Fibroblast of villous mesenchyme (primary cell): ENCODE measurements around the gene TNS1. TPM values are rescaled to one million over a fixed set of nuclear protein-coding genes. Genes with fewer than 3 reads are reported as not detected.

Experiments used
- DNase-seq: peaks from one replicate; pipeline ENCODE4 v3.0.0-alpha.2; 2010; ENCODE audit warnings: low read depth
- H3K4me3 ChIP-seq: 2 replicates; pipeline ENCODE4 v1.5.1; 2011; ENCODE audit warnings: low read depth, mild to moderate bottlenecking, low read length
- total RNA-seq: library from RNA; depleted of rRNA; stranded (reverse); fragments of >200 nt; gene quantifications from 2 replicates; pipeline ENCODE4 v1.2.3, GENCODE V29; 2012
- TF ChIP-seq, protein P1 (sequence below): IDR thresholded peaks from 2 replicates; pipeline ENCODE4 v1.5.1; 2012; ENCODE audit warnings: low read depth, mild to moderate bottlenecking, low read length; ENCODE audit not compliant: insufficient read depth

The TNS1 gene
- total RNA-seq, 1 donor, result 127 TPM

DNA sequence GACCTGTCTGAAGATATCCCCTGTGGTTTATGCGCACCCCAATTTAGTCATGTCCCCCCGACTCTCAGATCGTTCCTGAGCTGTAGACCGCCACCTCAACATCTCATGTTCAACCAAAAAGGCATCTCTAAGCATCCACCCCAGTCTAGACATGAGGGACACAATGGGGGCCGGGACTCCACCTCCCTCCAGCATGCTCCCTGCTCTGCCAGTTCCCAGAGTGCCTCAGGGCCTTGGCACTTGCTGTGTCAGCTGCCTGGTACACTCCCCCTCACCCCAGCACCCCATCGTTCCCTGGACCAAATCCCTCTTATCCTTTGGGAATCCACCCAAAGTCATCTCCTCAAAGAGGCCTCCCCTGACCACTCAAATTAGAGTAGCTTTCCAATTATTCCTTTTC is 22.2 kb downstream of the TNS1 start:
- TF ChIP-seq, protein P1, sequence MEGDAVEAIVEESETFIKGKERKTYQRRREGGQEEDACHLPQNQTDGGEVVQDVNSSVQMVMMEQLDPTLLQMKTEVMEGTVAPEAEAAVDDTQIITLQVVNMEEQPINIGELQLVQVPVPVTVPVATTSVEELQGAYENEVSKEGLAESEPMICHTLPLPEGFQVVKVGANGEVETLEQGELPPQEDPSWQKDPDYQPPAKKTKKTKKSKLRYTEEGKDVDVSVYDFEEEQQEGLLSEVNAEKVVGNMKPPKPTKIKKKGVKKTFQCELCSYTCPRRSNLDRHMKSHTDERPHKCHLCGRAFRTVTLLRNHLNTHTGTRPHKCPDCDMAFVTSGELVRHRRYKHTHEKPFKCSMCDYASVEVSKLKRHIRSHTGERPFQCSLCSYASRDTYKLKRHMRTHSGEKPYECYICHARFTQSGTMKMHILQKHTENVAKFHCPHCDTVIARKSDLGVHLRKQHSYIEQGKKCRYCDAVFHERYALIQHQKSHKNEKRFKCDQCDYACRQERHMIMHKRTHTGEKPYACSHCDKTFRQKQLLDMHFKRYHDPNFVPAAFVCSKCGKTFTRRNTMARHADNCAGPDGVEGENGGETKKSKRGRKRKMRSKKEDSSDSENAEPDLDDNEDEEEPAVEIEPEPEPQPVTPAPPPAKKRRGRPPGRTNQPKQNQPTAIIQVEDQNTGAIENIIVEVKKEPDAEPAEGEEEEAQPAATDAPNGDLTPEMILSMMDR, result no peak

GRCh38 chr2:217980036-217980435 is 22.8 kb downstream of the TNS1 start:
- no peak for DNase-seq
- TF ChIP-seq, protein P1, result no peak
- no peak overlapping the region for H3K4me3 ChIP-seq

More for the DNA sequence above, 22.2 kb downstream of the TNS1 start:
- no peak for DNase-seq
- no peak overlapping the region for H3K4me3 ChIP-seq

DNA sequence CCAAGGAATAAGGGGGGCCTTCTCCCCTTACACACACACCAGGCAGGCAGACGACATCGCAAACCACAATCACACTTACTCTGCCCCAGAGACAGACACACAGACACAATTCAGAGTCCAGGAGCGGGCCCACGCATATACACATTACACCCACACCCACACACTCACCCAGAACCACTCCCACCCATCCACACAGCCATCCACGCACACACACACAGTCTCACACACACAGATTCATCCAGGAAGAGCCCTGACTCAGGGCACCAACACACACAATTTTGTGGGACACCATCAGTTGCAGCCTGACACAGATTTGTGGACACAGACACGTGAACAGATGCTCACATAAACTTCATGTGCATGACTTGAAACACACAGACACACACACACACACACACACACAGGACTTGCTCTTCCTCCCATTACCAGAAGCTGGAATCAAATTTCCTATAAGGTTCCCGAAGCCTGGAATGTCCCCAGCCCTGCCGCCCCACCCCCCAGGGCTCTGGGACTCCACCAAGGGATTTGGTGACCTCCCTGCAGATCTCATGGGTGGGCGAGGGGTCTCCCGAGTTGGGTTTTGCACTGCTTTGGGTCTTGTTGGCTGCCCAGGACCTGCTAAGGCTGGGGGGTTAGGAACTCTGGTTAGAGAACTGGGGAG is 23.5 kb downstream of the TNS1 start:
- peak overlapping the region; percentile 53 for H3K4me3 ChIP-seq
- no peak for DNase-seq
- TF ChIP-seq, protein P1, result no peak

DNA sequence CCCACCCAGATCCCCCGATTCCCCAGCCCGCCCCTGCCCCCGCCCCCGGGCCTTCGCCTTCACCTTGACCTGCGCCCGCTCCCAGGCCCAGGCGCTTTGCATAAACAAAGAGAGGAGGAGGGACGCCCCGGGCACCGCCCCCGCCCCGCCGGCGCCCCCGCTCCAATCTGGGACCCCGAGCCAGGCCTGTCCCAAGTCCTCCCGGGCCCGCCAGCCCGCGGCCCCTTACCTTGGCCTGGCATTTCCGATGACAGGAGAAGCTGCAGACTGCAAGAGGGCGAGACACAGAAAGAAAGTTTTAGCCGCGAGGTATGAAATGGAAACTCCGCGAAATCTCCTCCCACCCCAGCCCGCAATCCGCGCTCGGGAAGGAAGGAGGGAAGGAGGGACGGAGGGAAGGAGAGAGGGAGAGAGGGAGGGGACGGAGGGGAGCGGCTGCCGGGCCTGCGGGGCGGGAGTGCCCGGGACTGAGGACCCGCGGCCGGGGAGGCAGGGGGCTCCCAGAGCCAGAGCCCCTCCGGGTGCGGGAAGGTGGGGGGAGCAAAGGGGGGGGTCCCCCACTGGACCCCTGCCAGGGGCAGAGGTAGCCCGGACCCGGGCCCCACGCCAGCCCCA is 24.2 kb downstream of the TNS1 start:
- TF ChIP-seq, protein P1, result no peak
- no peak for DNase-seq
- H3K4me3 ChIP-seq, result peak overlapping the region; percentile 53

DNA sequence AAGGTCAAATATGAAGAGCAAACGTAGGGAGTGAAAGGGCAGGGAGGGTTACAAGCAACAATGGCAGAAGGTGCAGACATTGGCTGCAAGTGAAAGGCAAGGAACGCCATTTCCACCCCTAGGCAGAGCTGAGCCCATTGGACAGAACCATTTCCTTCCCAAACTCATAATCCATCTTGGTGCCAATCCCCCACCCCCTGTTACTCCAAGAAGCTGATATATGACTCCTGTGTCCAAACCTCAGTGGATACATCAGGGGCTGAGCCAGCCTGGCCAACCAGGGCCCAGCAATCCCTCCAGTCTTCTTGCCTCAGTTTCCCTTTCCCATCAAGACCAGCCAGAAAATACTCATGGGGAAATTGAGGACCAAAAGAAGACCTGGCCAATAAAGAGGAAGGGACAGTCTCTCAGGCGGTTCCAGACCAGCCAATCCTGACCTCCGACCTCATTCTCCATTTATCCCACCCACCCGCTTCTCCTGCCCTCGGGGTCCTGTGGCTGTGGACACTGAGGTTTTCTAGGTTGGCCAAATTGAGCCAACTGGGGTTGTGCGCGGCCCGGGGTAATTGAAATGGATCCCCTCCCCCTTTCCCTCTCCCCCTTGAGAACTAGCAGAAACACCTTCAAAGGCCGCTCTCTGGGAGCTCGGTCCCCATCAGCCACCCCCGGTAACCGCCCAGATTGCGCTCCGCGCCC is 24.8 kb downstream of the TNS1 start:
- no peak for DNase-seq
- peak overlapping the region; percentile 53 for H3K4me3 ChIP-seq
- TF ChIP-seq, protein P1, result no peak

DNA sequence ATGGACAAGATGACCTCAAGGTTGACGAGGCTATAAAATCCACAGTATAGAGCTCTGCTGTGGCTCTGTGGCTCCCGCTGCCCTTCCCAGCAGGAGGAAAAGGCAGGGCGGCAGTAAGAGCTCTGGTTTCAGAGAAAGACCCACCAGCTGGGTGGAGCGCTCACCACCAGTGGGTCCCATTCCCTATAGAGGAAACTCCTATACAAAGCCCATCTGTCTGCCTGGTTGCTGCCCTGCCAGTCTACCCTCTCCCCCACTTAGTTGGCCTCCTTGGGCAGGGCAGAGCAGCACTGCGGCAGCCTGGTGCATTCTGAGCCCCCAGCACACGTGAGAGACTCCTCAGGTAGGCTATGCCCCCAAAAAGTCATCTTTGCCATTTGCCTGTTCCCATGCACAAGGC is 26.5 kb downstream of the TNS1 start:
- TF ChIP-seq, protein P1, result no peak
- no peak overlapping the region for H3K4me3 ChIP-seq
- DNase-seq, result no peak
